NCI-H510A (cell line): Measurements from ENCODE around the gene VRK3.
"Not testable (repeated sequence)": the region's sequence is repeated elsewhere in the genome, so short reads cannot be mapped to it uniquely, and the experiment has no call there.

ENCODE experiments used
- DNase-seq: peaks from one replicate; lab custom pipeline; 2025; lab: John Stamatoyannopoulos, UW

The VRK3 gene, protein sequence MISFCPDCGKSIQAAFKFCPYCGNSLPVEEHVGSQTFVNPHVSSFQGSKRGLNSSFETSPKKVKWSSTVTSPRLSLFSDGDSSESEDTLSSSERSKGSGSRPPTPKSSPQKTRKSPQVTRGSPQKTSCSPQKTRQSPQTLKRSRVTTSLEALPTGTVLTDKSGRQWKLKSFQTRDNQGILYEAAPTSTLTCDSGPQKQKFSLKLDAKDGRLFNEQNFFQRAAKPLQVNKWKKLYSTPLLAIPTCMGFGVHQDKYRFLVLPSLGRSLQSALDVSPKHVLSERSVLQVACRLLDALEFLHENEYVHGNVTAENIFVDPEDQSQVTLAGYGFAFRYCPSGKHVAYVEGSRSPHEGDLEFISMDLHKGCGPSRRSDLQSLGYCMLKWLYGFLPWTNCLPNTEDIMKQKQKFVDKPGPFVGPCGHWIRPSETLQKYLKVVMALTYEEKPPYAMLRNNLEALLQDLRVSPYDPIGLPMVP

DNA sequence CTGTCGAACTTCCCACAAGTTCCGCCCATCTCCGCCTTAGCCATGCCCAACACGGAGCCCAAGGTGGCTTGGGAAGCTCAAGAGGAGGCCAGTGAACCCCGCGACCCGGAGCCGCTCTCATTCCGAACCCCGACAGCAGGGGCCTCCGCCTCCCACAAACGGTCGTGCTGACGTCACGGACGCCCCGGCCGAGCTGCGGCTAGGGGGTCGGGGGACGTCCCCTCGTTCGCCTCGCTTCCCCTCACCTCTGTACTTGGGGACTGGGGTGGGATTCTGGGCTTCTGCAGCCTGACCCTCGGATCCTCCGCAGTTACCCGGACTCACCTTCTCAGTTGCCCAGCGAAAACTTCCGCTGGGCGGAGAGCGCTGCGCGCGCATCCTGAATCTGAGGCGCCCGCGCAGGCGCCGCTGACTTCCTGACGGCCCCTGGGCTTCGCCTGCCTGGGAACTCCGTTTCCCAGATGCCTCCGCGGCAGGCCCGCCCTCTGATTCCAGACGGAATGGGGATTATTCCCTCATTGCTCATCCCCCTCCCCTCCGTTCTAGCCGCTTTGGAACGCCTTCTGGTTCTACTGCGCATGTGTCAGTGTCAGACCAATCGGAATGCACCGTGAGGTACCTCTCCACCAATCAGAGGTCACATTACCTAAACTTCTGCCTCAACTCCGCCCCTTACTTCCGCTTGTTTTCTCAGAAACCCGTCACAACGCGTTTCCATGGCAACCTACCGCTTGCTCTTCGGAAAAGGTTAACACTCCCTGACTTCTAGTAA, at the start of gene VRK3:
Gene VRK3 (minus strand): TSS at position 351 of the 772 bp plus-strand sequence. CDS start 9,210 bp downstream, outside the sequence.
- DNase-seq, result peak; percentile 98

DNA sequence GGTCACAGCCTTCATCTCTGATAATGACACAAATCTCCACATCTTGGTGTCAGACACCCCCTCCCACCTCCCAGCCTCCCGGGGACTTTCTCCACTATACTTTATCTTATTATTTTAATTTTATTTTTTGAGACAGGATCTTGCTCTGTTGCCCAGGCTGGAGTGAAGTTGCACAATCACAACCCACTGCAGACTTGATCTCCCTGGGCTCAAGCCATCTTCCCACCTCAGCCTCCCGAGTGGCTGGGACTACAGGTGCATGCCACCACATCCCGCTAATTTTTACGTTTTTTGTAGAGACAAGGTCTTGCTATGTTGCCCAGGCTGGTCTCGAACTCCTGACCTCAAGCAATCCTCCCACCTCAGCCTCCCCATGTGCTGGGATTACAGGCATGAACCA, 43.2 kb upstream of the VRK3 start:
- DNase-seq, result not testable (repeated sequence)

DNA sequence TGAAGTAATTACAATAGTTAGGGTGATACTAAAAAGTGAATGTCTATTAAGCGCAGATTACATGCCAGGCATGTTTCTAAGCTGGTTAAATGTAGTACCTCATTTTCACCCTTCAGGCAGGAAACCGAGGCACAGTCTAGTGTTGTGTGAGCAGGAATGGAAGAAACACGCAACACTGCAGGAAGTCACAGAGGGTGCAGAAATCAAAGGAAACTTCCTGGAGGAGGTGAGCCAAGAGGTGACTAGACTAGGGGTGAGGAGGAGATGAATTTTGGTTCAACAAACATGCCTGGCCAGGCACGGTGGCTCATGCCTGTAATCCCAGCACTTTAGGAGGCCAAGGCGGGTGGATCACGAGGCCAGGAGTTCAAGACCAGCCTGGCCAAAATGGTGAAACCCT, 42.4 kb upstream of the VRK3 start:
- DNase-seq, result no peak

DNA sequence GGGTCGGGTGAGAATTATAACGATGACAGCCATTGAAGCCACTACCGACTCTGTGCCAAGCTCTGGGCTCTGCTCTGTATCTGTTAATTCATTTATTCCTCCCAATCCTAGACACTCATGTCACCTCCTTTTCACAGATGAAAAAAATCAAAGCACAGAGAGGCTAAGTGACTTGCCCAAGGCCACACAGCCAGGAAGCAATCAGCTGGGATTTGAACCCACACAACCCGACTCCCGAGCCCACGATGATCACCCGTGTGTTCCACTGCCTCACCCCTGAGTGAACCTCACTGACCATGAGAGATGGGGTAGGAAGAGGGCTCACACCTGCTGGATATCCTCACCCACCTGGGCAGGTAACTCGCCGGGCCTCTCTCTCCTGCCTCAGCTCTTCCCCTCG, 40.8 kb upstream of the VRK3 start:
- no peak for DNase-seq

DNA sequence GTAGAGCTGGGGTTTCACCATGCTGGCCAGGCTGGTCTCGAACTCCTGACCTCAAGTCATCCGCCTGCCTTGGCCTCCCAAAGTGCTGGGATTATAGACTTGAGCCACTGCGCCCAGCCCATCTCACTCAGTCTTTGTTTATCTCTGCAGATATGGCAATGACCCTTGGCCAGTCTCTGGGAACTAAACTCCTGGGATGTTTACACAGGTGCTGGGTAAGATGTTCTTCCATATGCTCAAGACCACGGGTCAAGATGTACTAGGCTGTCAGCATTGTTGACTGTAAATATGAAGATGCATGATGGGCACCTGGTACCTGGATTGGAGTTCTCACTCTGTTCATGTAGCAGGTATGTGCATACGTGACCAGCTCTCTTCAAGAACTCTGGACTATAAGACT, 36.5 kb upstream of the VRK3 start:
- no peak for DNase-seq

DNA sequence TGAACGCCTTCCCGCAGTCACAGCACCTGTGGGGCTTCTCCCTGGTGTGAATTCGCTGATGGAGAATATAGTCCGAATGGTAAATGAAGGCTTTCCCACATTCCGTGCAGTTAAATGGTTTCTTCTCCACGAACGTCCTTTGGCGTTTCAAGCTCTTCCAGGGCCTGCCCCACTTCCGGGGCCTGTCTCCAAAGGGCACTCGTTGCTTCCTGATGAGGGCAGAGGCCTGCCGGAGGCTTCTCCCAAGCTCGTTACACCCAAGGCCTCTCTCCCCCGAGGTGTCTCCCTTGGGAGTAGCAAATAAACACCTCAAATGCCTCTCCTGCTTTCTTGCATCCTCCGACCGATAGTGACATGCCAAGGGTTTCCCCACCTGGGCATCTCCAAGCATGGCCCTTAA, 34.9 kb upstream of the VRK3 start:
- no peak for DNase-seq

DNA sequence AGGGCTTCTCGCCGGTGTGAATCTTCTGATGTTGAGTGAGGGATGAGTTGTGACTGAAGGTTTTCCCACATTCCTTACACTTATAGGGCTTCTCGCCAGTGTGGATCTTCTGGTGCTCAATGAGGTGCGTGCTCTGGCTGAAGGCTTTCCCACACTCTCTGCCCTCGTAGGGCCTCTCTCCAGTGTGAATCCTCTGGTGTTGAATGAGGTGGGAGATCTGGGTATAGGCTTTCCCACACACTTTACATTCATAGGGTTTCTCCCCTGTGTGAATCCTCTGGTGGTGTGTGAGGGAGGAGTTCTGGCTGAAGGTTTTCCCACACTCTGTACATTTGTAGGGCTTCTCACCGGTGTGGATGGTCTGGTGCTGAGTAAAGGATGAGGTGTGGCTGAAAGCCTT, 33.9 kb upstream of the VRK3 start:
- DNase-seq, result no peak

DNA sequence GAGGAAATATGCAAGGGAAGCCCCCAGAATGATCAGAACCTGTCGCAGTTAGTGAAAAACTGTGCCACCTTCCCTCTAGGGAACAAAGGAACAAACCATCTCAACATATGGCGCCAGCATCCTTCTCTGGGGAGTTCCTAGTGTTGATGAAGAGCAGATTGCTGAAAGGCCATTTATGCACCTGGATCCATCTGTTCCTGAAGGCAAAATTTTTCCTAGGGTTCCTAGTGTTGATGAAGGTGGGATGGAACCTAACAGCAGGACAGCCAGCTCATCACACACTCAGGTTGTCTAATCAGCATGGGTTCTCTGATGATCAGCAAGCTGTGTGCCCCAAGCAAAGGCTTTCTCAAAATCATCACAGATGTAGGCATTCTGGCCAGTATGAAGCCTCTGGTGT, 33.3 kb upstream of the VRK3 start:
- DNase-seq, result no peak

DNA sequence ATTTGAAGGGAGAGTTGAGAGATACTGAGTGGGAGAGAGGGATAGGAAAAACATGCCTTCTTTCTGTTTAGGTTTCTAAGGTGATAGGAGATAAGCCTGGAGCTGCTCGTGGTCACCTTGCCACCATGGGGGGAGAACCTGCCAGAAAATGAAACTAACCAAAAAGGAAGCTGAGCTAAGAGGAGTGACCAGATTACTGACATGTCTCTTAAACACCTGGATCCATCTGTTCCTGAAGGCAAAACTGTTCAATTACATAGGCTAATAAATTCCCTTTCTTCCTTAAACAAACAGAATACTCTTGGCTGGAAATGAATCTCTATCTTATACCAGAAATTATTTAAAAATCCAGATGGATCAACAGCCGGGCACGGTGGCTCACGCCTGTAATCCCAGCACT, 27.9 kb upstream of the VRK3 start:
- DNase-seq, result no peak

DNA sequence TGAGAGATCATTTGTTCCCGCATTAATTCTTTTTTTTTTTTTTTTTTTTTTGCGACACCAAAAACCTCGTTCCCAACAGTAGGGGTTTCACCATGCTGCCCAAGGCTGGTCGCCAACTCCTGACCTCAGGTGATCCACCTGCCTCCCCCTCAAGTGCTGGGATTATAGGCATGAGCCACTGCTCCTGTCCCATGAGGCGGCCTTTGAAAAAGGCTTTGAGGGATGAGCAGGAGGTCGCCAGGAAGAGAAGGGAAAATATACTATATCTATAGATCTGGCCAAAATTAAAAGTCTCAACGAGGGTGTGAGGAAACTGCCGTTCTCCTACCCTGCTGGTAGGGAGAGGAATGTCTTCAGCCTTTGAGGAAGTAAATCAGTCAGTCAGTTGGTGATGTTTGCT, 26.8 kb upstream of the VRK3 start:
- no peak for DNase-seq

DNA sequence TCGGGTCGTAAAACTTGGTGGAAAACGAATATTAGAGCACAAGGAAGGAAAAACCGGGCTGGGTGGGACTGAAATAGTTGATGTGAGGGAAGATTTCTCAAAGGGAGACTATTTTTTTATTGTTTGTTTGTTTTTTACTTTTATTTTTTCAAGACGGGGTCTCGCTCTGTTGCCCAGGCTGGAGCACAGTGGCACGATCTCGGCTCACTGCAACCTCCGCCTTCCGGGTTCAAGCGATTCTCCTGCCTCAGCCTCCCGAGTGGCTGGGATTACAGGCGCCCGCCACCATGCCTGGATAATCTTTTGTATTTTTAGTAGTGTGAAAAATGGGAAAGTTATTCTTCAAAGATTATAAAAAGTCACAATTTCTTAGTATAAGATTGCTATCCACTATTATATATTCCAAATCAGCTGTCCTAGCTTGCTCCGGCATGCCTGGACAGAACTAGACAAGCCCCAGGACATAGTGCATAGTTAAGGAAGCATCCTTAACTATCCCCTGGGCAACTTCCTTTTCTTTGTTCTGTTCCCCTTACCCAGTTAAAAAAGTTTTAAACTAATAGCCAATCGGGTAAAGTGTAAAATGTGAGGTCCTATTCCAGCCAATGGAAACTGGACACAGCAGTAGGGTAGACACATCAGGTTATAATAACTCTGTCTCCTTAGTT, 26.2 kb upstream of the VRK3 start:
- DNase-seq, result not testable (repeated sequence)

DNA sequence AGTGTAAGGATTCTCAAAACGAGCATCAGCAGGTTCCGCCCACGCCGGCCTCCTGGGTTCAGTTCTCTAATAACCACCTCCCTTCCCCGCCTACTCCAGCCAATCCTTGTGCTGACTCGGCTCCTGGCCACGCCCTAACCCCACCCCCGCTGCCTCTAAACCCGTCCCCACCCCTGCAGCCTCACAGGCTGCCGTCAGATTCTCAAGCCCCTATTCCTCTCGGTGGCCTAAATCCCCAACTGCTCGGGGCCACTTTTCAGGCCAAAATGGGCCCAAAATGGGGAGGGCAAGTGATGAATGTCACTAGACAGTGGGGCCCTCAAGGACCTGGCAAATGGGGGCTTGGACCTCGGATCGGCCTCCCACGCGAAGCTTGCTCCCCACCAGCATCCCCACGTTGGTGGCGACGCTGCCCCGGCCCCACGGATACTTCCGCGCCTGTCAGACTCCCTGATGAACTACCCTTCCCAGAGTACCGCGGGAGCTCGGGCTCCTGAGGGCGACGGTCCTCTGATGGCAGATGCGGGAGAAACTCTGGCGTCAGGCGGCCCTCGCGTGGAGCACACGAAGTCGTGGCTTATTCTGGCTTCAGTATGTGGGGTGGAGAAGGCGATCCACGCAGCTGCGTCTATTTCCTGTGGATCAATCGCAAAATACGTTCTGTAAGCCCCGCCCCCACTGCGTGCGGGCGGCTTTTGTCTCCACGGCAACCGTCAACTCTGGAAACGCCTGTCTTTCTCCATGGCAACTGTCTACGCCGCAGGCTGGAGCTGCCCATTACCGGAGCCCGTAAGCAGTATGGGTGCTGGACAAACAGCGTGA, 25.4 kb upstream of the VRK3 start:
- no peak for DNase-seq

DNA sequence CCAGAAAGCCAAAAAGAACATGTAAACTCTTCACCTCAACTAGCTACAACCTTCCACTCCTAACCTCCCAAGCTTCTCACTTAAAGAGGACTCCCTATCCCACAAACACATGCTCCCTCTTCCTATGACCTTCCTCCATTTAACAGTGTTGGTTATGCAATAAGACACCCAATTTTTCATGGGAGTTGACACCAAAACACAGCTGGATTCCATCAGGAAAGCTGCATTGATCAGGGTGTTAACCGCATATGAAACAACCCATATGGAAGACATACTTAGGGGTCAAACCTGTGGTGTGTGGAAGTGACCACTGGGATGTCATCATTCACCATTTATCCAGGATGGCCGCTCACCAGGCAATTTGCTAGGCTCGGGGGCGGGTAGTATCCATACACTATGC, 22.5 kb upstream of the VRK3 start:
- DNase-seq, result no peak

DNA sequence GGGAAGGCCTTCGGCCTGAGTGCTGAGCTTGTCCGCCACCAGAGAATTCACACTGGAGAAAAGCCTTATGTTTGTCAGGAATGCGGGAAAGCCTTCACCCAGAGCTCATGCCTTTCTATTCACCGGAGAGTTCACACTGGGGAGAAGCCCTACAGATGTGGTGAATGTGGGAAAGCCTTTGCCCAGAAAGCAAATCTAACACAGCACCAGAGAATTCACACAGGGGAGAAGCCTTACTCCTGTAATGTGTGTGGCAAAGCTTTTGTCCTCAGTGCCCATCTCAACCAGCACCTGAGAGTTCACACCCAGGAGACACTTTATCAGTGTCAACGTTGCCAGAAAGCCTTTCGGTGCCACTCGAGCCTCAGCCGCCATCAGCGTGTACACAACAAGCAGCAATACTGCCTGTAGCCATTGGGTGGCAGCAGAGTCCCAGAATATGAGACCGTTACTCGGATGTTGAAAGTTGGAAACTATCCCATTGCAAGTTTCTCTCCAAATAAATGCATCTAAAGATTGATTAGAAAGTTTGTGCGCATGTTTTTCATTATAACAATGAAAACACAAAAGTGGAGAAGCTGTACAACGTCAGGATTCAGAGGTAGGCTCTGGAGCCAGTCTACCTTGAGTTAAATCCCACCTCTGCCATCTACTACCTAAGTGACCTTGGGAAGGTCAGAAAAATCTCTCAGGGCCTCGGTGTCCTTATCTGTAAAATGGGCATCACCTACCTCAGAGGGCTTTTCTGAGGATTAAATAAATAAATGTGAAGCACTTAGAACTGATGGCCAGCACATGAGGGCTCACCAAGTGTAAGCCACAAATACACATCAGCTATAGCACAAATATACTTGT, 21.7 kb upstream of the VRK3 start:
- DNase-seq, result no peak

DNA sequence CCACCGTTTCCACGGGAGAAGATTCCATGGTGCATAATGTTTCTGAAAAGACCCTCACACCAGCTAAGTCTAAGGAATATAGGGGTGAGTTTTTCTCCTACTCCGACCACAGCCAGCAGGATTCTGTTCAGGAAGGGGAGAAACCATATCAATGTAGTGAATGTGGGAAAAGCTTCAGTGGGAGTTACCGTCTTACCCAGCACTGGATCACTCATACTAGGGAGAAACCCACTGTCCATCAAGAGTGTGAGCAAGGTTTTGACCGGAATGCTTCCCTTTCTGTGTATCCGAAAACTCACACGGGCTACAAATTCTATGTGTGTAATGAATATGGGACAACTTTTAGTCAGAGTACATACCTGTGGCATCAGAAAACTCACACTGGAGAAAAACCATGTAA, 19.8 kb upstream of the VRK3 start:
- DNase-seq, result no peak

DNA sequence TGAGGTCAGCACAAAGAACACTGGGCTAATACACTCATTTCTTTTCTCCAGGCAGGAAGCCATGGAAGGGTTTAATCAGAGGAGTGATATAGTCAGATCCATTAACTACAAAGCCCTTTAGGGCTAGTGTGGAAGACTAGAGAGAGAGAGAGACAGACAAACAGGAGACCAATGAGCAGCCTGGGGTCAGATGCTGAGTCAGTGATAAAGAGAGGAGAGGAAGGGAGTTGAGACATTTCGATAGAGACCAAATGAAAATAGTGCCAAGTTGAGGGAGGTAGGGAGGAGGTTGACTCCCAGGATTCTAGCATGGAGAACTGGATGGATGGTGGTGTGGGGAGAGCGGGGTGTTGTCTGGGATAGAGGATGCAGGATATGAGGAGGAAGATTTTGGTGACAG, 18.8 kb upstream of the VRK3 start:
- no peak for DNase-seq

DNA sequence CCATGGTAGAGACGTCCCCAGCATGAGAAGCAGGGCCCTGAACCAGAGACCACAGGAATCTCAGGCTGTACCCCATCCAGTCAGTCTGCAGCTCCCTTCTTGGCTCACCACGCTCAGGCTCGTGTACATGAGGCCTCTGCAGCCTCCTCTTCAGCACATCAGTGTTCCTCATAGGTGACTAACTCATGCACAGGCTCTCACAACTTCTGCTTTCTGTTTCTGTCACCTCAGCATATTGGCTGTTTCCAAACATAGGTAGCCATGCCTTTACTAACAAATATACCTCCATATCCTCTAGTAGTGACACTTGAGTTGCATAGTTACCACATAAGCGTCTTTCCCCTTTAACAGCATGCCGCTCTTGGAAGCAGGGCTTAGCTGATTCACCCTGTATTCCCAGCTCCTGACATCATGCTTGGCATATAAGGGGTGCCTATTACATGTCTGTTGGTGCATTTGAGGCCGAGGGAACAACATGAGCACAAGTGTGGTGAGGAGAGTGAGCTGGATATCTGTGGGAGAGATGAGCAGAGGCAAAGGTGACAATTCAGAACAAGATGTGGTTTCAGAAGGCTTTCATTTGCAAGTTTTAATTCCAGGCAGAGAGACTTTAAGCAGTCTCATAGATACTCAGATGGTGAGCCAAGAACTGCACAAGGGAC, 17.3 kb upstream of the VRK3 start:
- no peak for DNase-seq

DNA sequence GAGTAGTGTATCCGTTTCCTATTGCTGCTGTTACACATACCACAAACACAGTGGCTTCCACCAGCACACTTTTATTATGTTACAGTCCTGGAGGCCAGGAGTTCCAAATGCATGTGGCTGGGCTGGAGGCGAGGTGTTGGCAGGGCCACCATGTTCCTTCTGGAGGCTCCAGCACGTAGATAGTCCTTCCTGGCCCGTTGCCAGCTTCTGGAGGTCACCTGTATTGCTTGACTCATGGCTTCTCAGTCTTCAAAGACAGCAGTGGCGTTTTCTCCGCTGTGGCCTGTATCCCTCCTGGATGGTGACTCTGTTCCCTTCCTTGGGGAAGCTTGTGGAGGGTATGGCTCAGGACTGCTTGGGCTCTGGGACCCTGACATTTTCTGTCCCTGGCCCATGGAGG, 15.8 kb upstream of the VRK3 start:
- DNase-seq, result no peak

DNA sequence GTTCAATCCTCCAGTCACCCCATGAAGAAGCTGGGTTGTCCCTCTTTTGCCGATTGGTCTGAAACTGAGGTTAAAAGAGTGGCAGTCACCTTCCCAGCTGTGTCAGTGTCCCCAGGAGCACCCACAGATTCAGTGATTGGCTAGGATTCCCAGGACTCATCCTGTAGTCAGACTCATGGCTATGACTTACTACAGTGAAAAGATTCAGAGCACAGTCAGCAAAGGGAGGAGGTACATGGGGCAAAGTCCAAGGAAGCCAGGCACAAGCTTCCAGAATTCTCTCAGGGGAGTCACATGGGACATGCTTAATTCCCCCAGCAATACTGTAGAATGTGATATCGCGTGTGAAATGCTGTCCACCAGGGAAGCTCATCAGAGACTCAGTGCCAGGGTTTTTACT, 14.8 kb upstream of the VRK3 start:
- no peak for DNase-seq

DNA sequence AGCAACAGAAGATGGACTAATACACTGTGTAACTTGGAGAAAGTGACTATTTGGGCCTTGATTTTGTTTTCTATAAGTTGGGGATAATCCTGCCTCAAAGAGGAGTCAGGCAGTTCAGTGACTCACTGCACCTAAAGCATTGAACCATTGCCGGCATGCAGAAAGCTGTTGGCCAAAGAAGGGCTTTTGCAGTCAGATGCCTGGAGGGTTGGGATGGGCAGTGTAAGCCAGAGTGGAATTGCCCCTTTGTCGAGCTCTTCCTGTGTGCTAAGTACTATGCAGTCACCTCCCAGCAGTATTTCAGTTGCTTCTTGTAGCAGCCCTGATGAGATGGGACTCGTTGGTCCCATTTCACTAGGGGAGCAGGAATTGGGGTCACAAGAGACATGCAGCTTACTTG, 11.7 kb upstream of the VRK3 start:
- DNase-seq, result no peak
